Suppressor macrophage treated with lipopolysaccharide for 4 hours (primary cell): Measurements from ENCODE around the gene PRKAB1.
"Not testable (repeated sequence)": the region's sequence is repeated elsewhere in the genome, so short reads cannot be mapped to it uniquely, and the experiment has no call there.

Source experiments
- DNase-seq: peaks from one replicate; pipeline ENCODE4 v3.0.0-alpha.2; 2020

Gene PRKAB1

DNA sequence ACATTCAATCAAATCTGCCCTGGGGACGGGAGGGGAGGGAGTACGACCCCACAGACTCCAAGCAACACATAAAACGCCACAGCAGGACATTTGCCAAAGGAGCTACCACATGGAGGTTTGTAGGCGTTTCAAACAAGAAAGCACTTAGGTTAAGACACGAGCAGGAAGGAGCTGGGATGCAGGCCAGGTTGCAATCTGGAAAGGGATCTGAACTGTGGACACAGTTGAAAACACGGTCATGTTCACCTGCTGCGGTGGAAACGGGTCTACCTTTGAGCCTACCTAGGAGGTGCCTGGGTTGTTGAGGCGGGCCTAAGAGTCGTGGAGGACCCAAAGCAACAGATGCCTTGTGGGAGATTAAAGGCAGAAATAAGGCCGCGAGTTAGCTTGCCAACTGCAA lies 18.4 kb downstream of the PRKAB1 start:
- DNase-seq: no peak

DNA sequence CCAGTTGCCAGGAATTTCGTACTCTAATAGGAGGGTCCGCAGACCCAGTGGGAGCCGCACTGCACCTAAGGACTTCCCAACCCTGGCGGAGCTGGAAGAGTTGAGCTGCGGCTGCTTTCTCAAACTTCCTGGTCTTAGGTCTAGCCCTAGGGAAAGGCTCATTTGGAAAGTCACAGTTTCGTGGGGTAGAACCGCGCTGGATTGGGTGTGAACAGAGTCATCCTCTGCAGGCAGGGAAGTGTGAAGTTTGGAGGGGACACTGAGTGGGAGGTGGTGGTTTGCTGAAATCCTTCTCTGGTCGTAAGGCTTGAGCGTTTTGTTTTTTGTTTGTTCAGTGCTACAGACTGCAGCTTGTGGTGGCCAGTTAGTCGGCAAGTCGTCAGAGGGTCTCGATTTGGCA lies 18.8 kb downstream of the PRKAB1 start:
- DNase-seq: no peak

GRCh38 chr12:119687406-119687805 lies 19.5 kb downstream of the PRKAB1 start:
- no peak for DNase-seq

- DNase-seq: no peak
These were observed 19.9 kb downstream of the PRKAB1 start for GRCh38 chr12:119687879-119688278.

- no peak for DNase-seq
These were observed 22.1 kb downstream of the PRKAB1 start for GRCh38 chr12:119689935-119690500.

DNA sequence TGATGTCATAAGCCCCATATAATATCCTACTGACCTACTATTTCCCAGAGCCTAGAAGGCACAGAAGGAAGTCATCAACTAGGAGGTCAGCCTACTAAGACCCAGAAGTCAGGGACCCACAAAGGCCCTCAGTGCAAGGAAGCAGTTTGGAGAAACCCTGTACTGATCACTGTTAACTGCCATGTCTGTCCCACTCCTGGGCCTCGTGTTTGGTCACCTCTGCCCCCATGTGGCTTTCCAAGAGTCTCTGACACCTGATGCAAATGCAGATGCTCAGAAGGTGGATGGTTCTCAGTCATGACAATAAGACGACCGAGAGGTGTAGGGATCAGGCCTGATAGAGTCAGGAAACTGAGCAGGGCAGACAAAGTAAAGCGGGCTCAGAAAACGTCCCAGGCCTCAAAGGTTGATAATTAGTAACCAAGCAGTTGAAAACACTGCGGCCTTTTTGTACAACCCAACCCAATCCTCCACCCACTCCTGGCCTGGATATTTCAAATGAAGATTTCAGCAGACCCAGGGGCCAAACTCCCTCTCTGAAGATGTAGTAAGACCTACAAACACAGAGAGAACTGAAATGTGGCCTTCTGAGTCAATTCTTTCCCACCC lies 23.4 kb downstream of the PRKAB1 start:
- no peak for DNase-seq

DNA sequence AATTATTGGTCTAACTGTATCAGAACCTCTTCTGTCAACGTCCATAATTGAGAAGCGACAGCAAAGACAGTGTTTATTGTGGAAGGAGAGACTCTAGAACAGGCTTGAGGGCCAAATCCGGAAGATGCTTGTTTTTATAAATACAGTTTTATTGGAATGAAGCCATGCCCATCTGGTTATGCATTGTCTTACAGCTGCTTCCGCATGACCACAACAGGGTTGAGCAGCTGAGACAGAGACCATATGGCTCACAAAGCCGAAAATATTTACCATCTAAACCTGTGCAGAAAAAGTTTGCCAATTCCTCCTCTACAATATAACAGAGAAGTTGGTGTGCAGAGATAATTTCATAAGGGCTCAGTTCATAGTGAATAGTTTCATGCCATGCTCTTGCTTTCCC lies 24.5 kb downstream of the PRKAB1 start:
- no peak for DNase-seq

DNA sequence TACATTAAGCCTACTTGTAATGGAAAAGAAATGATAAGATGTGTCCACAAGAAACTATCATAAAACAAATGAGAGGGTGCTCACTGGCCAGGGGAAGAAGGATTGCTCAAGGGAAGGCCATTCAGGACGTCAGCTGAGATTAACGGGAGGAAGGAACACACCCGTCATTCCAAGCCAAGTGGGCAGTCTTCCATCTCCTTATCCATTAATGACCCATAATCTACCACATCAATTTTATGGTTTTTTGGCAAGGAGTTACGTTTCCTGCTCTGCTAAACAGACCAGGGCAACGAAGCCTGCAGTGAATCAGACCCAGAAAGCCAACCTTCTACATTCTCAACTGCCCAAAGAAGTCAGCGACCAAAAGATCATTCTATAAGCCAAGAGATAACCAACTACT lies 25.1 kb downstream of the PRKAB1 start:
- no peak for DNase-seq

DNA sequence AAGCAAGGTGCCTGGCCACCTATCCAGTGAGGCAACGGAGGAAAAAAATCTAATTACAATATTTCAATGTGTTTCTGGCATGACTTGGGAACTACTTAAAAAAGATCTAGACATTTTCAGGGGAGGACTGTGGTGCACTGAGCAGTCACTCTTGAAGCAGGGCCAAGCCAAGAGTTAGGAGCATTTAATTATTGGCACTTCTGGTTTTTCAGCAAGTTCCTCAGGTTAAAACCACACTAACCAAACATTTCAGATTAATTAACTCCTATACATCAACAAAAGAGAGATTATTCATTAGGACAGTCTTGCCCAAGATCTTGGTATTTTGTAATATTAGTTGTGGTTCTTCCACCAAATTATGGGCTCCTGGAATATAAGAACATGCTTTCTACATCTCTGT lies 25.6 kb downstream of the PRKAB1 start:
- DNase-seq: no peak

DNA sequence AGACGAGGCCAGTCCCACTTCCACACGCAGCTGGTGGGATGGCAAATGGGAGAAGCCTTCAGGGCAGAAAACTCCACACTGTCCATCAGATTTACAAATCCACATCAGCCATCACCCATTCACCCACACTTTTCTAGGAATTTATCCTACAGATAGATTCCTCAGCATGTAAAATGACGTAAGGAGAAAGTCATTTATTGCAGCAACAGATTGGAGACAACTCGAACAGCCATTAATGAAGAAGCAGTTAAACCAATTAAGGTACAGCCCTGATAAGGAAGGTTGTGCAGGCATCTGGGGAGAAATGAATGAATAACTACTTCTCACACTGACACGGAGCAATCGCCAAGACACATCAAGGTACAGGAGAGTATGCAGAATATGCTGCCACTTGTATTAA lies 26.2 kb downstream of the PRKAB1 start:
- DNase-seq: no peak

- no peak for DNase-seq
These were observed 27.1 kb downstream of the PRKAB1 start for GRCh38 chr12:119695034-119695433.

GRCh38 chr12:119696943-119697342 lies 29.0 kb downstream of the PRKAB1 start:
- no peak for DNase-seq

GRCh38 chr12:119699199-119699760 lies 31.3 kb downstream of the PRKAB1 start:
- DNase-seq: no peak

GRCh38 chr12:119700078-119700477 lies 32.1 kb downstream of the PRKAB1 start:
- DNase-seq: no peak

- no peak for DNase-seq
These were observed 36.3 kb downstream of the PRKAB1 start for GRCh38 chr12:119704065-119704747.

DNA sequence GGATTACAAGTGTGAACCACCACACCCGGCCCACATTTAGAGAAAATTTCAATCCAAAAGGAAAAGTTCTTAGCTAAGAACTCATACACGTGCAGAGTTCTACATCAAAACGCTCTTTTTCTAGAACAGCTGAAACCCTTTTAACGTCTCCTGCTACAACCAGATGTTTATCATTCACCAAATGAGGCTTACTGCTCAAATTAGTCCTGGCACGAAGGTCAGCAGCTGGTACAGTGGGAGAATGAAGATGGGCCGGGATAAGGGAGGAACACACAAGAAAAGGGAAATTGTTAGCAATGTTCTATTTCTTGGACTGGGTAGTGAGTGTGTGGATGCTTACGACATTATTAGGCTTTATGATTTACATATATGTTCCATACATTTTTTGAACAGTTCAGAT lies 37.2 kb downstream of the PRKAB1 start:
- DNase-seq: no peak

GRCh38 chr12:119706427-119706826 lies 38.5 kb downstream of the PRKAB1 start:
- DNase-seq: not testable (repeated sequence)

DNA sequence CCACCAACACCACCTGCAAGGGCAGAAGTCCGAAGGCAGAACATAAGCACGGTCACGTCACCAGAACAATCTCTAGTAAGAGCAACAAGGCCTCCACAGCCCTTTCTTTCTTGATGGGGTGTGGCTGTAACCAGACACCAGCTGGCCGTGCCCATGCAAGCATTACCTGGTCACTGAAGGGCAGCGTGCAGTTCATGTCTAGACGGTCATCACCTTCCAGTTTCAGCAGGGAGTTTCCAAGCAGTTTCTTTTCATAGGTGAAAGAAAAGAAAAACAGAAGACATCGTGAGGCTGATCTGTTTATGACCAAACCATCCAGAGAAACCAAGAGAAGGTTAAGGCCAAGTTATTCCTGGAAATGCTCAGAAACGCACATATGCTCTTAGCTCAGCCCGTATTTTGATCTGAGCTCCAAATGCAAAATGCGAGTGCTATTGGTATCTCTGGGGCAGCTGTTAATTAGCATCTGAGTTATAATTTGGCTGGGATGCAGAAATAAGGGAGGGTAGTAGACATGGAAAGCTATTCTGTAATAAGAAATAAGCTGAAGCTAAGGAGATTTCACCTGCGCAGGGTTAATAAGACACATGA lies 42.5 kb downstream of the PRKAB1 start:
- DNase-seq: no peak

DNA sequence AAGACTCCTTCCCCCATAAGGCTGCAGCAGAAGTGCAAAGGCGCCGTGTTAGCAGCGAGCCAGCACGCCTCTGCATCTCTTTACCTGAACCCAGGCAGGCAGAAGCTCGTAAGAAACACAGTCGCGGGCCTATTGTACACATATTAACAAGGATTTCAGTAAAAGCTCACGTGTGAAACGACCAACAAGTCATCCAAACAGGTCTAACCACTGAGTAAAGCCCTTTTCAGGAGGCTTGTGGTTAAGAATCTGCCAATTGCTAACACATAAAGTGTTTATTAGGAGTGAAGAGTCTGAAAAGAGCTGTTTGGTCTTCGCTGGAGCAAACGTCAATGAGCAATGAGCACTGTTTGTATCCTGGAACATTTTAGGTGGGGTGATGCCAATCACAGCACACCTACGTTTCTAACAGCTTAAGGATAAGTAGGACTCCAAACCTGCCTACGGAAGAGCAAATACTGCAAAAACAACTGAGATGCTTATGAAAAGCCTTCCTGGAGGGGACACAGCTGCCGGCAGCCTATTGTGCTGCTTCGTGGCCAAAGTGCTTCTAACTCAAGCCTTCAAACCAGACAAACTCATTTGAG lies 43.1 kb downstream of the PRKAB1 start:
- no peak for DNase-seq

- no peak for DNase-seq
These were observed 43.8 kb downstream of the PRKAB1 start for GRCh38 chr12:119711693-119712092.

DNA sequence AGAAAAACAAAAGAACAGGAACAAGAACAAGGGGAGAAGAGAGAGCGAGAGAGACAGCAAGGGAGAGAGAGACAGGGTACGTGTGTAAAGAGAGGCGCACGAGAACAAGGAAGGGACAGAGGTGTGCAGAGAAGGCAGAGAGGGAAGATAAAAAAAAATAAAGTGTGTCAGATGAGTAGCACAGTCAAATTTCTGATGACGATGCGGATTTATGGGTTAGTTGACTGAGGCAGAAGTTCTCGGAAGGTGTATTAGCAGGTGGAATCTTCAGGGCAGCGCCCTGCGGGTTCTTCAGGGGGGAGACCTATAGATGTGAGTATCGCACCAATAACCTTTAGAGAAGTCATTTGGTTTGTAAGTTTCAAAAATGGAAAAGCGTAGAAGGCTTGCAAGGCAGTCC lies 44.8 kb downstream of the PRKAB1 start:
- no peak for DNase-seq

GRCh38 chr12:119713551-119714031 lies 45.7 kb downstream of the PRKAB1 start:
- no peak for DNase-seq

DNA sequence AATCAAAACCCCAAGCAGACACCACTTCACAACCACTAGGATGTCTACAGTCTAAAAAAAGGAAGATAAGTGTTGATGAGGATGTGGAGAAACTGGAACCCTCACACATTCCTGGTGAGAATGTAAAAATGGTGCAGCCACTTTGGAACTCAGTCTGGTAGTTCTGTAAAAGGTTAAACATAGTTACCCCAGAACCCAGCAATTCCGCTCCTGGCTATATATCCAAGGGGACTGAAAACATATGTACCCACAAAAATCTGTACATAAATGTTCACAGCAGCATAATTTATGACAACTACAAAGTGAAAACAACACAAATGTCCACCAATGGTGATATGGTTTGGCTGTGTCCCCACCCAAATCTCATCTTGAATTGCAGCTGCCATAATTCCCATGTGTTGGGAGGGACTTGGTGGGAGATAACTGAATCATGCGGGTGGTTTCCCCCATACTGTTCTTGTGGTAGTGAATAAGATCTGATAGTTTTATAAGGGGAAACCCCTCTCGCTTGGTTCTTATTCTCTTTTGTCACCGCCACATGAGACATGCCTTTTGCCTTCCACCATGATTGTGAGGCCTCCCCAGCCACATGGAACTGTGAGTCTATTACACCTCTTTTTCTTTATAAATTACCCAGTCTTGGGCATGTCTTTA lies 46.8 kb downstream of the PRKAB1 start:
- DNase-seq: no peak
